ENCODE data around the gene PEX13.
"Not testable (repeated sequence)": the region's sequence is repeated elsewhere in the genome, so short reads cannot be mapped to it uniquely, and the experiment has no call there.

Gene PEX13

DNA sequence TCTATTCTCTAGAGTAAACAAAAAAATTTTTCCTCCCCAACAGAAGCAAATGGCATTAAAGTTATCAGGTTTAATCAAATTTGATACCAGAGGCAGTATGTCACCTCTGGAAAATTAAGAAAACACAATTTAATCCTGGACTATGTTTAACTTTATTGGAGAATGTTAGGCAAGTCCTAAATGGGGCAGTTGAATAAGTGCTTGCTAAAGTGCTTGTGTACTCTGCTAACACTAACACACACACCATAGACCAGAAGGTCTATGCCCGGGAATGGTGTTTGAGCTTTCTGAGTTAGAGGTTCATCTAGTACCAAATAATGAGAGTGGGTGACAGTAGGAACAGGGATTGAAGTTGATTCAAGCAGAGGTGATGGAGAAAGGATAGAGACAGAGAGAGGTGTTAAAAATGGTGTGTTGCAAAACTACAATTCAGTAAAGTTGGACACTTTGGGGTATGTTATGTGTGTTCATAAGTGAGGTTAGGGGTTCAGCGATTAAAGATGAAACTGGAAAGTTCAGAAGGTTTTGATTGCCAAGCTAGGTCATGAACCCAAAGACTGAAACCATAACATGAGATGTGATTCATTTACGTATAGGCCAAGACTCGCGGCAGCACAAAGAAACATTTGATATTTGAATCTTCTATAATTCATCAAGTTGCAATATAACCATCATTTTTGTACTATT is 40.5 kb upstream of the PEX13 start:
- TF ChIP-seq, protein P1, sequence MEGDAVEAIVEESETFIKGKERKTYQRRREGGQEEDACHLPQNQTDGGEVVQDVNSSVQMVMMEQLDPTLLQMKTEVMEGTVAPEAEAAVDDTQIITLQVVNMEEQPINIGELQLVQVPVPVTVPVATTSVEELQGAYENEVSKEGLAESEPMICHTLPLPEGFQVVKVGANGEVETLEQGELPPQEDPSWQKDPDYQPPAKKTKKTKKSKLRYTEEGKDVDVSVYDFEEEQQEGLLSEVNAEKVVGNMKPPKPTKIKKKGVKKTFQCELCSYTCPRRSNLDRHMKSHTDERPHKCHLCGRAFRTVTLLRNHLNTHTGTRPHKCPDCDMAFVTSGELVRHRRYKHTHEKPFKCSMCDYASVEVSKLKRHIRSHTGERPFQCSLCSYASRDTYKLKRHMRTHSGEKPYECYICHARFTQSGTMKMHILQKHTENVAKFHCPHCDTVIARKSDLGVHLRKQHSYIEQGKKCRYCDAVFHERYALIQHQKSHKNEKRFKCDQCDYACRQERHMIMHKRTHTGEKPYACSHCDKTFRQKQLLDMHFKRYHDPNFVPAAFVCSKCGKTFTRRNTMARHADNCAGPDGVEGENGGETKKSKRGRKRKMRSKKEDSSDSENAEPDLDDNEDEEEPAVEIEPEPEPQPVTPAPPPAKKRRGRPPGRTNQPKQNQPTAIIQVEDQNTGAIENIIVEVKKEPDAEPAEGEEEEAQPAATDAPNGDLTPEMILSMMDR (IDR thresholded peaks at IDR 0.05; ENCODE audit: low read depth, low read length) = no peak
- Histone ChIP-seq H3K27me3 (no peaks in the 10 kb centered on the region), H3K4me3 (ENCODE audit: low read depth, low read length) (no peak overlapping the region), H3K36me3 (no peaks in the 10 kb centered on the region), H3K9me3 (no peaks in the 10 kb centered on the region), H3K4me1 (no peaks in the 10 kb centered on the region)
- DNase-seq = no peak

DNA sequence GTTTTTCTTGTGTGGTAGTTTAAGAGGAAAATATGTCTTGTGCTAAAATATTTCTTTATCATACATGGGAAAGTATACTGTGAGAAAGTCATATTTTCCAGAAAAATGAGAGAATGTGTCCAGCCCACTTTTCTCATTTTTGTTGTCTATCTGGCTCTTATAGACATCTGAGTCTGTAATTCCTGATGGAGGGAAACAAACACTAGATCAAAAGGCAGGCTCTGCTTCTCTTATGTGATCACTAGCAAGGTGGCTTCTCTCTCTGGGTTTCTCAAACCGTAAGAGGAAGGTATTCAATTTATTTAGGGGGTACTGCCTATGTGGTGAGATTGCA is 40.0 kb upstream of the PEX13 start:
- no peak for DNase-seq
- TF ChIP-seq, protein P1 (IDR thresholded peaks at IDR 0.05; ENCODE audit: low read depth, low read length) = no peak
- no peaks in the 10 kb centered on the region for H3K36me3 ChIP-seq
- H3K4me3 ChIP-seq (ENCODE audit: low read depth, low read length) = no peak overlapping the region
- no peaks in the 10 kb centered on the region for H3K27me3 ChIP-seq
- no peaks in the 10 kb centered on the region for H3K4me1 ChIP-seq
- no peaks in the 10 kb centered on the region for H3K9me3 ChIP-seq

DNA sequence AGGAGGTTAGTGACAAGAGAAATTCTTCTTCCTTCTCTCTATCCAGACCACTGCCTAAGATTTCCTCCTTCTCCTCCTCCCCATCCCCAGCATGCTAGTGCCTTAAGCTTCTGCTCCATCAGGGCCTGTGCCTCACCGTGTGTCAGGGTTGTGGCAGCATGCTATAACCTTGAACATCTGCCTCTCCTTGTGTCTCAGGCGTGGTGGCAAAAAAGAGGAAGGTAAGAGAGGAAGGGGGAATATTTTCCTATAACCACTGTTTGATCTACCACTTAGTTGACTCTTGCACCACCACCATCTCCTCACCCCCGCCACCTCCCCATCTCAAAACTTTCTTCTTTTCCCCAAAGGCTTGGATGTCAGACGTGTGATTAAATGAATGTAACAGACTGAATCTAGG is 38.3 kb upstream of the PEX13 start:
- no peaks in the 10 kb centered on the region for H3K4me1 ChIP-seq
- H3K36me3 ChIP-seq = no peaks in the 10 kb centered on the region
- DNase-seq = no peak
- H3K27me3 ChIP-seq = no peaks in the 10 kb centered on the region
- TF ChIP-seq, protein P1 (IDR thresholded peaks at IDR 0.05; ENCODE audit: low read depth, low read length) = no peak
- no peaks in the 10 kb centered on the region for H3K9me3 ChIP-seq
- no peak overlapping the region for H3K4me3 ChIP-seq (ENCODE audit: low read depth, low read length)

DNA sequence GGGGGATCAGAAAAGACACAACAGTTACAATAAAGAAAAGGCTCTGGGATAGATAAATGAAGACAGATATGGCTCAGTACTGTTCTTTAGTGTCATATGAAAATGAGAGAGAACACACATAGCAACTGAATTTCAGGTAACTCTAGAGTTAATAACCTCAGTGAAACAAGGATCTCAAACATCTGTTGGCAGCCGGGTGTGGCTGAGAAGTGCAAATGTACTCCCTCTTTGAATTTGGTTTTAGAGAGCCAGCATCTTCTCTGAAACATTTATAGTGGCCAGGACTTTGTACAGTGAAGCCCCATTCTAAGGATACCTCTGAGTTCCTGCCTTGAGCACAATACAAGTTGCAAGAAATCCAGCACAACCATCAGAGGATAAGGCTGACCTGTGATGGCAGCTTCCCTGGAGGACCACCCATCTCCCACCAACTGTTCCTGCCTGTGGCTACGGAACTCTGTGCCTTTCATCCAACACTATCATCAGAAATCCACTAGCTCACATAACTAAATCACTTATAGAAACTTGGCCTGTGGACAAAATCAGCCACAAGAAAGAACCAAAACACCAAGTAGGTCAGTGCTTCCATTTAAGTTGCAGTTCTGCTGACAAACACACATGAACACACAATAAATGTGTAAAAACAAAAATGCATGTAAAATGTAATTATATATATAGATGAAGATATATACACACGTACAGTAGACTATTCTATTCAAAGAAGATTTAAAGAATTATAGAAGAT is 37.3 kb upstream of the PEX13 start:
- H3K4me1 ChIP-seq = no peaks in the 10 kb centered on the region
- H3K27me3 ChIP-seq = no peaks in the 10 kb centered on the region
- no peaks in the 10 kb centered on the region for H3K9me3 ChIP-seq
- TF ChIP-seq, protein P1 (IDR thresholded peaks at IDR 0.05; ENCODE audit: low read depth, low read length) = no peak
- H3K36me3 ChIP-seq = no peaks in the 10 kb centered on the region
- H3K4me3 ChIP-seq (ENCODE audit: low read depth, low read length) = no peak overlapping the region
- no peak for DNase-seq

DNA sequence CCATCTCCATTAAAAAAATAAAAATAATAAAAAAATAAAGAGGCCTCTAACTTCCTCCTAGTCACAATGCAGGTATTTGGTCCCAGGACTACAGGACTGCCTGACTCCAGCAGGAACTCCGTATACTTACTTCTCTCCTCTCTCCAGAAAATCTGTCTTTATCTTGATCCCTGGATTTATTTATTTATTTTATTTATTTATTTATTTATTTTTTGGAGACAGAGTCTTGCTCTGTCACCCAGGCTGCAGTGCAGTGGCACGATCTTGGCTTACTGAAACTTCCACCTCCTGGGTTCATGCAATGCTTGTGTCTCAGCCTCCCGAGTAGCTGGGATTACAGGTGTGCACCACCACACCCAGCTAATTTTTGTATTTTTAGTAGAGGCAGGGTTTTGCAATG is 35.5 kb upstream of the PEX13 start:
- not testable (repeated sequence) for H3K36me3 ChIP-seq; DNase-seq; H3K4me1 ChIP-seq; H3K27me3 ChIP-seq; H3K9me3 ChIP-seq; H3K4me3 ChIP-seq (ENCODE audit: low read depth, low read length)

DNA sequence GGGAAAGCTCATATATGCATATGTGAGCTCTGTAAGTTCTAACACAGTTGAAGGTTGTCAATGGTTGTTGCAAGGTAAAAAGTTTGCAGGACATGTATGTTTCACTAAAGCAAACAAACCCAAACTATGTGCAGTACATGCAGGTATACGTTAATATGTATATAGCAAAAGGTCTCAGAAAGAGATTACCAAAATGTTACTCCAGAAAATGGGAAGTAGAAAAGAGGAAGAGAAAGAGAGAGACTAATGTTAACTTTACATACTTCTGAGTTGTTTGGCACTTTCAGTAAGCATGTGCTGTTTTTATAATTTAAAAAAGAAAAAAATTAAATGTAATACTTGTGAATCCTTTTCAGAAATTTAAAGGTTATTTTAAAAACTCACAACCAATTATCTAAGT is 32.8 kb upstream of the PEX13 start:
- H3K27me3 ChIP-seq = no peaks in the 10 kb centered on the region
- H3K9me3 ChIP-seq = no peaks in the 10 kb centered on the region
- no peaks in the 10 kb centered on the region for H3K36me3 ChIP-seq
- no peak overlapping the region for H3K4me3 ChIP-seq (ENCODE audit: low read depth, low read length)
- DNase-seq = no peak
- H3K4me1 ChIP-seq = no peaks in the 10 kb centered on the region
- TF ChIP-seq, protein P1 (IDR thresholded peaks at IDR 0.05; ENCODE audit: low read depth, low read length) = no peak
